Gastrocnemius medialis (tissue), 4 donors: ENCODE measurements around the gene PPT2. TPM values are rescaled to one million over a fixed set of nuclear protein-coding genes. Genes with fewer than 3 reads are reported as not detected.
A peak's percentile ranks its signal among the peaks of the same experiment; 100 is the strongest.

Source experiments
- ATAC-seq, 2 donors: fragments of 150-250 bp; one replicate each; pipeline ENCODE4 v1.9.1; 2016
- DNase-seq, 2 donors: peaks; one replicate each; pipeline ENCODE4 v3.0.0-alpha.2; 2019
- H3K27ac ChIP-seq, 4 donors: fragments of 200-600 bp; sonication (generic); 1 replicate in 1 of 4; 2 replicates in 3 of 4; pipeline ENCODE4 v1.5.1; 2016 to 2018; ENCODE audit warnings: mild to moderate bottlenecking in 2 of 4, moderate library complexity in 1 of 4
- H3K27me3 ChIP-seq, 3 donors: fragments of 200-600 bp; sonication (generic) in 2 of 3; 1 replicate in 1 of 3; 2 replicates in 2 of 3; pipeline versions ENCODE4 v1.5.1 to v1.6.0; 2016 to 2019; ENCODE audit warnings: mild to moderate bottlenecking in 1 of 3, moderate library complexity in 1 of 3
- H3K36me3 ChIP-seq, 2 donors: fragments of 200-600 bp; sonication (generic) in 1 of 2; one replicate each; pipeline ENCODE4 v1.5.1; 2017 to 2018
- H3K4me1 ChIP-seq, 2 donors: fragments of 200-600 bp; sonication (generic) in 1 of 2; one replicate each; pipeline ENCODE4 v1.5.1; 2016 to 2017; ENCODE audit warnings: mild to moderate bottlenecking in 2 of 2
- H3K4me3 ChIP-seq, 4 donors: fragments of 200-600 bp; sonication (generic) in 3 of 4; 1 replicate in 1 of 4; 2 replicates in 3 of 4; pipeline ENCODE4 v1.5.1; 2016 to 2019; ENCODE audit warnings: mild to moderate bottlenecking in 2 of 4
- H3K9me3 ChIP-seq, 3 donors: fragments of 200-600 bp; sonication (generic) in 2 of 3; 1 replicate in 1 of 3; 2 replicates in 2 of 3; pipeline ENCODE4 v1.5.1; 2016 to 2019
- CTCF ChIP-seq, 5 experiments: fragments of 450-650 bp in 3 of 5; fragments of 200-600 bp in 2 of 5; sonication (generic) in 2 of 5; IDR thresholded peaks in 4 of 5; conservative IDR thresholded peaks in 1 of 5; 1 replicate in 4 of 5; 2 replicates in 1 of 5; pipeline ENCODE4 v1.5.1; 2016 to 2019; ENCODE audit warnings: antibody characterized with exemption in 5 of 5, mild to moderate bottlenecking in 3 of 5, moderate library complexity in 3 of 5
- POLR2A ChIP-seq, 2 donors: fragments of 450-650 bp; IDR thresholded peaks; one replicate each; pipeline ENCODE4 v1.6.1; 2017; ENCODE audit warnings: antibody characterized with exemption in 2 of 2, mild to moderate bottlenecking in 2 of 2, moderate library complexity in 2 of 2
- in situ Hi-C, 4 donors: fragments of 200-750 bp; cut with MboI; loops; one replicate each; pipeline versions ENCODE4 v1.15.0 to v1.8.0; 2017; ENCODE audit warnings: low sequenced_read_pairs in 4 of 4
- intact Hi-C: fragments of 100-400 bp; cut with DNase I; formaldehyde crosslinking; loops from one replicate; pipeline ENCODE4 v1.15.1; 2023; ENCODE audit warnings: low total_unique reads
- total RNA-seq, 4 donors: library from RNA; depleted of rRNA; stranded (reverse); fragments of >200 nt; gene quantifications; one replicate each; pipeline versions ENCODE4 v1.1.0 to v1.2.3, GENCODE V29; 2016

Gene PPT2
- total RNA-seq, 4 donors from 2014 or later = 16.2 to 72.7 (median 21.4) TPM

DNA sequence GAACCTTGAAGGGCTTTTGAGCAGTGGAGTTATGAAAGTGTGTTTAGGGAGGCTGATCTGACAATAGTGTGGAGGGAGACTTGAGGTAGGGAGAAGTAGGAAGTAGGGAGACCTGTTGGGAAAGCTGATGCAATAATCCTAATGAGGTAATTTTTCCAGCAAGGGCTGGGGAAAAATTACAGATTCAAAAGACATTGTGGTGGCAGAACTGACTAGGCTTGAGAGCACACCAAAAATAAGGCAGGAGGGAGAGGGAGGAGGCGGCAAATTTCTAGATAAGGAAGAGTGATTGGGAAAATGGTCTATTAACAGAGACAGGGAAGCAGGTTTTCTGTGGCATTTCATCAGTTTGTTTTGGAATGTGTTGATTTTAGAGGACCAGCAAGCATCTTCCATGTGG is 7.7 kb upstream of the PPT2 start:
- no peak overlapping the region for H3K27ac ChIP-seq
- in situ Hi-C loops (loop anchor here in 1 of 4 donors (25.0 kb wide), 1 partner anchor 184 kb away; the partner anchor contains the start of genes DXO, NELFE and SKIC2), intact Hi-C loops (no loop called here)
- TF ChIP-seq CTCF (IDR thresholded peaks at IDR 0.05 in 4 of 5, conservative IDR thresholded peaks at IDR 0.05 in 1 of 5) (no peak), POLR2A (IDR thresholded peaks at IDR 0.05) (no peak)
- no peak overlapping the region for H3K4me3 ChIP-seq
- H3K27me3 ChIP-seq = peaks cover 18 to 31% (median 23%) of the 10 kb centered on the region in 3 donors
- ATAC-seq (no peak), DNase-seq (no peak)
- H3K36me3 ChIP-seq = no peaks in the 10 kb centered on the region
- H3K4me1 ChIP-seq = no peaks in the 10 kb centered on the region
- no peaks in the 10 kb centered on the region for H3K9me3 ChIP-seq

DNA sequence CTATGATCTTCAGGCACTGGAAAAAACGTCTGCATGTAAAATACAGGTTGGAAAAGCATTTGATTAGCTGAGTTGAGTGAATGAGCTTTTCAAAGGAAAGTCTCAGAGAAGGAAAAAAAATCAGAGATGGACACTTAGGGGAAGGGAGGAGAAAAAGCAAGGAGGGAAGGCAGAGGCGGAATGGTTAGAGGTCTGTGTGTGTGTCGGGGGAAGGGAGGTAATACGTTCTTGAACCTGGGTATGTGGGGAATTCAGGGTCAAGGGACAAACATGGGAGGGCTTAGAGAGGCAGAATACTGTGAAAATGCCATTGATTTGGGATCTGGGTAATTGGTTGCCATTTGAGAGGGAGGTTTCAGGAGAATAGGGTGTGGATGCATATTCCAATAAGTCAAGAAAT is 7.3 kb upstream of the PPT2 start:
- no peak for DNase-seq
- no peak for TF ChIP-seq POLR2A (IDR thresholded peaks at IDR 0.05)
- H3K36me3 ChIP-seq = no peaks in the 10 kb centered on the region
- H3K4me1 ChIP-seq = no peaks in the 10 kb centered on the region
- intact Hi-C loops = no loop called here
- no peak for ATAC-seq
- H3K27me3 ChIP-seq = peaks cover 18 to 32% (median 23%) of the 10 kb centered on the region in 3 donors
- no peaks in the 10 kb centered on the region for H3K9me3 ChIP-seq
- H3K27ac ChIP-seq = no peak overlapping the region
- in situ Hi-C loops = loop anchor here in 1 of 4 donors (25.0 kb wide), 1 partner anchor 184 kb away; the partner anchor contains the start of genes DXO, NELFE and SKIC2
- H3K4me3 ChIP-seq = no peak overlapping the region

DNA sequence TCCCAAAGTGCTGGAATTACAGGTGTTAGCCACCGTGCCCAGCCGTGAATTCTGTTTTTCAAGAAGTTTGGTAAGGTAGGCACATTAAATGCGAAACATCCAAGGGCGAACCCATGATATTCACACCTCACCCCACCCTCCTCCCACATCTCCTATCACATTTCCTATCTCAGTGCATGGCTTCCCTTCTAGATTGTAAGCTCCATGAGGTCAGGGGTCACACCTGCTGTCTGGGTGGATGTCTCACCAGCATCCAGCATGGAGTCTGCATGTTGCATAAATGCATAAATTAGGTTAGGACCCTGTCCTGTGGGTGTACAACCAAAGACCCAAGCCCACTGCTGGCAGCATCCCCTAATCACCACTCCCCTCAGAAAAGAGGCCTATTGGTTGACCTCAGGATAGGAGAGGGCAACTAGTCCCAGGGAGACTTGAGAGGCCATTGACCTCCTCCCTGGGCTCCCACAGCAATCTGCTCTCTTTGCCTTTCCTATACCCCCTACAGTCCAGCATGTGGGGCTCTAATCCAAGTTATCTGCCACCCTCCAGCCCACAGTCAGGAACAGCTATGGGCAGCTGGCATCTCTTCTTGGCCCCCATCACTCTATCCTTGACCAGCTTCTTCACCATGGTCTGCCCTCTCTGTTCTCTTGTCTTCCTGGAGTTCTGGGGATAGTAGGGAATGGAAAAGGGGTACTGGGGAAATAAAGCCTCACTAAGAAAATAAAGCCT is 6.4 kb upstream of the PPT2 start:
- in situ Hi-C loops = loop anchor here in 1 of 4 donors (25.0 kb wide), 1 partner anchor 185 kb away; the partner anchor contains the start of genes DXO, NELFE and SKIC2
- ATAC-seq (no peak), DNase-seq (no peak)
- Histone ChIP-seq H3K4me1 (peaks cover 6 to 7% of the 10 kb centered on the region in 2 donors), H3K9me3 (no peaks in the 10 kb centered on the region), H3K4me3 (no peak overlapping the region), H3K27me3 (peaks cover 18 to 32% (median 23%) of the 10 kb centered on the region in 3 donors), H3K36me3 (no peaks in the 10 kb centered on the region), H3K27ac (no peak overlapping the region)
- intact Hi-C loops = no loop called here
- TF ChIP-seq CTCF (IDR thresholded peaks at IDR 0.05 in 4 of 5, conservative IDR thresholded peaks at IDR 0.05 in 1 of 5) = no peak
- no peak for TF ChIP-seq POLR2A (IDR thresholded peaks at IDR 0.05)

- peak; percentile 48 to 55 for ATAC-seq
These were observed 5.5 kb upstream of the PPT2 start for GRCh38 chr6:32148289-32149091.

More at GRCh38 chr6:32148289-32149091, 5.5 kb upstream of the PPT2 start:
- Histone ChIP-seq H3K36me3 (no peaks in the 10 kb centered on the region), H3K4me1 (peaks cover 12 to 14% of the 10 kb centered on the region in 2 donors), H3K27ac (no peak overlapping the region), H3K4me3 (peak overlapping the region in 3 of 4 donors; percentile 24 to 31 (median 28)), H3K27me3 (peaks cover 18 to 32% (median 23%) of the 10 kb centered on the region in 3 donors), H3K9me3 (no peaks in the 10 kb centered on the region)
- TF ChIP-seq POLR2A (IDR thresholded peaks at IDR 0.05) (no peak), CTCF (IDR thresholded peaks at IDR 0.05 in 4 of 5, conservative IDR thresholded peaks at IDR 0.05 in 1 of 5) (peak in 1 of 5 experiments; percentile 13)
- intact Hi-C loops (no loop called here), in situ Hi-C loops (loop anchor here in 1 of 4 donors (25.0 kb wide), 1 partner anchor 186 kb away; the partner anchor contains the start of genes DXO, NELFE and SKIC2)
- peak; percentile 31 to 52 for DNase-seq
